K562 (cell line): ENCODE data around the gene ANKRD2. TPM values are rescaled to one million over a fixed set of nuclear protein-coding genes. Genes with fewer than 3 reads are reported as not detected.
"Not testable (repeated sequence)": the region's sequence is repeated elsewhere in the genome, so short reads cannot be mapped to it uniquely, and the experiment has no call there.

ENCODE experiments used
- ATAC-seq: fragments of 200-7000 bp; cut with Tn5 transposase; 3 replicates; pipeline ENCODE4 v1.9.1; 2020; ENCODE audit warnings: moderate library complexity
- BruUV-seq: library from RNA; stranded (reverse); fragments of 400-500 nt; replicated peaks from 2 replicates; lab custom pipeline; 2021; lab: Mats Ljungman, UMichigan
- CTCF ChIA-PET: fragments of 300-600 bp; formaldehyde crosslinking; extraction: SDS; loops from one replicate; lab custom pipeline; 2021; ENCODE audit warnings: low intra/inter-chr PET ratio; lab: Yijun Ruan, JAX
- POLR2A ChIA-PET: fragments of 300-600, 350-650 bp; sonication (Branson Sonifier 250); formaldehyde crosslinking; extraction: SDS; loops from one replicate; lab custom pipeline; 2021; ENCODE audit warnings: antibody characterized with exemption, inconsistent platforms; lab: Yijun Ruan, JAX
- DNase-seq, 4 experiments: peaks; one replicate each; pipeline versions ENCODE4 v3.0.0 to v3.0.0-alpha.2; 2011 to 2018; ENCODE audit warnings: low spot score in 3 of 4, mixed read lengths in 3 of 4; ENCODE audit errors: extremely low read depth in 1 of 4
- FAIRE-seq: peaks from 2 replicates; lab custom pipeline; 2011; peaks lifted over from hg19 to GRCh38; lab: Jason Lieb, UNC
- H2AFZ ChIP-seq: 2 replicates; pipeline ENCODE4 v1.6.0; 2011; ENCODE audit warnings: low read depth, low read length, control low read depth, inconsistent platforms
- H3K27ac ChIP-seq: fragments of 200-600 bp; 3 replicates; pipeline ENCODE4 v1.8.0; 2011; ENCODE audit warnings: low read depth, mild to moderate bottlenecking, control low read depth, inconsistent platforms, low read length, moderate library complexity, mixed read lengths; ENCODE audit errors: extremely low read depth
- H3K27me3 ChIP-seq, 2 experiments: fragments of 300-600 bp in 1 of 2; 2 replicates in 1 of 2; 3 replicates in 1 of 2; pipeline versions ENCODE4 v1.6.0 to v1.8.0; 2011; ENCODE audit warnings: inconsistent platforms in 2 of 2, low read length in 2 of 2, mild to moderate bottlenecking in 1 of 2, mixed read lengths in 1 of 2, moderate library complexity in 1 of 2; ENCODE audit not compliant: control insufficient read depth in 2 of 2, insufficient read depth in 2 of 2
- H3K36me3 ChIP-seq: fragments of 300-600 bp; 3 replicates; pipeline ENCODE4 v1.8.0; 2011; ENCODE audit warnings: mild to moderate bottlenecking, low read length, inconsistent platforms; ENCODE audit not compliant: control insufficient read depth, insufficient read depth
- H3K4me1 ChIP-seq, 2 experiments: fragments of 200-600 bp in 1 of 2; replicated peaks in 1 of 2; 2 replicates in 1 of 2; 3 replicates in 1 of 2; pipeline versions ENCODE4 v1.5.1 to v1.8.0; 2011; ENCODE audit warnings: inconsistent platforms in 2 of 2, low read length in 2 of 2, mild to moderate bottlenecking in 1 of 2, mixed read lengths in 1 of 2, moderate library complexity in 1 of 2; ENCODE audit not compliant: control insufficient read depth in 2 of 2, insufficient read depth in 2 of 2
- H3K4me2 ChIP-seq: 2 replicates; pipeline ENCODE4 v1.6.1; 2011; ENCODE audit warnings: low read length, control low read depth, inconsistent platforms, mixed read lengths; ENCODE audit not compliant: insufficient read depth
- H3K4me3 ChIP-seq: fragments of 200-600 bp; sonication (generic), shearing (Covaris generic); 2 replicates; pipeline ENCODE4 v1.5.1; 2016; ENCODE audit warnings: control low read depth, inconsistent platforms
- H3K79me2 ChIP-seq: fragments of 200-600 bp; 3 replicates; pipeline ENCODE4 v1.8.0; 2011; ENCODE audit warnings: low read length, inconsistent platforms; ENCODE audit not compliant: control insufficient read depth, insufficient read depth
- H3K9ac ChIP-seq, 2 experiments: 2 replicates each; pipeline versions ENCODE4 v1.6.0 to v1.6.1; 2011; ENCODE audit warnings: low read depth in 2 of 2, low read length in 2 of 2, control low read depth in 1 of 2, inconsistent platforms in 1 of 2, mild to moderate bottlenecking in 1 of 2, mixed read lengths in 1 of 2; ENCODE audit not compliant: insufficient read depth in 1 of 2
- H3K9me1 ChIP-seq: one replicate; pipeline ENCODE4 v1.6.0; 2011; ENCODE audit warnings: inconsistent platforms, mild to moderate bottlenecking, low read length, moderate library complexity; ENCODE audit not compliant: control insufficient read depth, insufficient read depth
- H3K9me3 ChIP-seq: replicated peaks from 2 replicates; pipeline ENCODE4 v1.5.1; 2011; ENCODE audit warnings: low read depth, low read length, inconsistent platforms; ENCODE audit not compliant: control insufficient read depth, insufficient read depth
- H4K20me1 ChIP-seq: replicated peaks from 2 replicates; pipeline ENCODE4 v1.6.1; 2011; ENCODE audit warnings: low read length, inconsistent platforms, mixed read lengths; ENCODE audit not compliant: control insufficient read depth, insufficient read depth
- ARNT ChIP-seq, 2 experiments: fragments of 450-650 bp; IDR thresholded peaks; 2 replicates each; pipeline ENCODE4 v1.6.1; 2016; ENCODE audit warnings: mild to moderate bottlenecking in 1 of 2
- ZNF24 ChIP-seq: fragments of 450-650 bp; IDR thresholded peaks from 2 replicates; pipeline ENCODE4 v1.6.1; 2016
- WGBS: fragments of 100-300 bp; shearing (Covaris generic); methylation state at CpG from one replicate; pipeline ENCODE4 v1.1.6; 2016; ENCODE audit warnings: low coverage, mixed read lengths; ENCODE audit not compliant: insufficient coverage; ENCODE audit errors: missing lambda C conversion rate; 5-methylcytosine and 5-hydroxymethylcytosine counted together
- in situ Hi-C: fragments of 300-500 bp; cut with MboI; formaldehyde crosslinking; loops from 4 replicates; pipeline ENCODE4 v1.15.0; 2018; ENCODE audit warnings: inconsistent platforms, mixed read lengths
- intact Hi-C: fragments of 100-400 bp; cut with micrococcal nuclease; formaldehyde crosslinking; loops from 2 replicates; pipeline ENCODE4 v1.14.2; 2022
- polyA plus RNA-seq, 8 experiments: library from polyadenylated mRNA; depleted of rRNA in 4 of 8; stranded (reverse) in 5 of 8; unstranded in 3 of 8; fragments of >200 nt; fragmentation: Nextera tagmentation in 2 of 8; fragmentation: Illumina TruSeq in 1 of 8; extraction: Ambion mirVana in 2 of 8; extraction: Trizol in 1 of 8; gene quantifications; 2 replicates each; pipeline versions ENCODE4 v1.2.1 to v1.2.3, GENCODE V29; 2011 to 2014; ENCODE audit warnings: inconsistent platforms in 1 of 8, missing spikeins in 1 of 8
- total RNA-seq, 7 experiments: library from RNA; depleted of rRNA in 6 of 7; stranded (reverse); fragments of >200 nt in 6 of 7; fragmentation: Illumina TruSeq in 2 of 7; extraction: Trizol in 2 of 7; gene quantifications; 2 replicates each; pipeline versions ENCODE4 v1.2.1 to v1.2.3, GENCODE V29; 2011 to 2021; ENCODE audit warnings: low replicate concordance in 1 of 7

ANKRD2 gene
- total and polyA plus RNA-seq, 9 of the 15 experiments (the other 6 are each of a cell fraction or from before 2014, with no cell fraction given), result not detected

DNA sequence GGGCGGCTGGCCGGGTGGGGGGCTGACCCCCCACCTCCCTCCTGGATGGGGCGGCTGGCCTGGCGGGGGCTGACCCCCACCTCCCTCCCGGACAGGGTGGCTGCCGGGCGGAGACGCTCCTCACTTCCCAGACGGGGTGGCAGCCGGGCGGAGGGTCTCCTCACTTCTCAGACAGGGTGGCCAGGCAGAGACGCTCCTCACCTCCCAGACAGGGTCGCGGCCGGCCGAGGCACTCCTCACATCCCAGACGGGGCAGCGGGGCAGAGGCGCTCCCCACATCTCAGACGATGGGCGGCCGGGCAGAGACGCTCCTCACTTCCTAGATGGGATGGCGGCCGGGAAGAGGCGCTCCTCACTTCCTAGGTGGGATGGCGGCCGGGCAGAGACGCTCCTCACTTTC lies 43.7 kb upstream of the ANKRD2 start:
- H3K27ac ChIP-seq, intact Hi-C loops, H3K9me3 ChIP-seq, H3K9ac ChIP-seq, H3K4me3 ChIP-seq, H2AFZ ChIP-seq, ATAC-seq, FAIRE-seq, H3K36me3 ChIP-seq, H4K20me1 ChIP-seq, H3K4me1 ChIP-seq, DNase-seq, CTCF ChIA-PET, H3K79me2 ChIP-seq, POLR2A ChIA-PET, H3K9me1 ChIP-seq, in situ Hi-C loops, BruUV-seq, H3K4me2 ChIP-seq: not testable (repeated sequence)
- peaks cover 0 to 14% of the 10 kb centered on the region in 2 experiments; a peak in 2 of 5 replicates for H3K27me3 ChIP-seq
- WGBS, result no CpG with 5 or more reads among the region's 29 CpGs

DNA sequence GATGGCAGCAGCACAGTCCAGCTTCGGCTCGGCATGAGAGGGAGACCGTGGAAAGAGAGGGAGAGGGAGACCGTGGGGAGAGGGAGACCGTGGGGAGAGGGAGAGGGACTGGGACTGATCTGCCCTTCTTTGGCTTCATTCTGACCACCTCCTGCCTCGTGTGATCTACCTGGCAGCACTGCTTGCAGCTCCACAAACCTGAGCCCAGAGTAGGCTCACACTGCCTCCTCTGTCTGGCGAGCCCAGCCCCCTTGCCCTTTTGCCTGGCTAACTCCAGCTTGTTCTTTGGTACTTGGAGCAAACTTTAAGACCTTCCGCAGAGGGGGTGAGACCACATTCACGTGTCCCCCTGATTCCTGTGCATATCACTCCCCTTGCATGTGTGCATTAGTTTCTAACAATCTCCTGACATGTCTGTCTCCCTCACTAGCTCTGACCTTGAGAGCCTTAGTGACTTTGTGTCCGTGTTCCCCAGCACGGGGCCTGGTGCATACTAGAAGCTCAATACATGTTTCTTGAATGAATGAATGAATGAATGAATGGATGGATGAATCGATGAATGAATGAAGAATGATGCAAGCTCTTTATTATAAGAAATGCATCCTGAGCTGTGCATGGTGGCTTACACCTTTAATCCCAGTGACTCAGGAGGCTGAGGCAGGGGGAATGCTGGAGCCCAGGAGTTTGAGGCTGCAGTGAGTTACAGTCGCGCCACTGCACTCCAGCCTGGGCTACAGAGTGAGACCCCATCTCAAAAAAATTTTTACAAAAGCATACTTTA lies 42.7 kb upstream of the ANKRD2 start:
- peak; percentile 32; the same call in 2 of the 3 replicates for ATAC-seq
- Histone ChIP-seq H3K4me3 (no peak overlapping the region), H4K20me1 (no peaks in the 10 kb centered on the region), H3K27ac (no peak overlapping the region), H3K9me3 (no peaks in the 10 kb centered on the region), H3K27me3 (peaks cover 0 to 4% of the 10 kb centered on the region in 2 experiments; a peak in 2 of 5 replicates), H3K4me1 (no peaks in the 10 kb centered on the region; a peak in 2 of 5 replicates), H3K9me1 (no peaks in the 10 kb centered on the region), H3K79me2 (no peaks in the 10 kb centered on the region), H3K9ac (no peak overlapping the region; a peak in 1 of 4 replicates), H2AFZ (no peak overlapping the region), H3K36me3 (no peaks in the 10 kb centered on the region), H3K4me2 (no peak overlapping the region; the same call in 1 of the 2 replicates)
- no peak for TF ChIP-seq ARNT (IDR thresholded peaks at IDR 0.05)
- peak; percentile 89 for TF ChIP-seq ZNF24
- FAIRE-seq, result peak; percentile 6
- BruUV-seq, result no TSS peak
- in situ Hi-C loops (no loop called here), intact Hi-C loops (no loop called here)
- ChIA-PET POLR2A (interaction anchor here (0.5 to 0.7 kb wide), 4 partner anchors 10 to 587 kb away, joined by 3 read pairs; no protein-coding TSS in a partner anchor), CTCF (no interaction called here)
- 29% methylated on average over 8 of the region's 14 CpGs for WGBS
- DNase-seq, result no peak
